GM10266 (cell line): ENCODE data around the gene ACOT12.

Experiments
- DNase-seq: peaks from one replicate; pipeline ENCODE4 v3.0.0; 2012; ENCODE audit errors: extremely low spot score
- TF ChIP-seq, protein P1 (sequence below): IDR thresholded peaks from 2 replicates; pipeline ENCODE4 v1.5.1; 2012; ENCODE audit warnings: mild to moderate bottlenecking, low read depth; ENCODE audit not compliant: control insufficient read depth, insufficient read depth; ENCODE audit errors: missing control alignments

The ACOT12 gene

DNA sequence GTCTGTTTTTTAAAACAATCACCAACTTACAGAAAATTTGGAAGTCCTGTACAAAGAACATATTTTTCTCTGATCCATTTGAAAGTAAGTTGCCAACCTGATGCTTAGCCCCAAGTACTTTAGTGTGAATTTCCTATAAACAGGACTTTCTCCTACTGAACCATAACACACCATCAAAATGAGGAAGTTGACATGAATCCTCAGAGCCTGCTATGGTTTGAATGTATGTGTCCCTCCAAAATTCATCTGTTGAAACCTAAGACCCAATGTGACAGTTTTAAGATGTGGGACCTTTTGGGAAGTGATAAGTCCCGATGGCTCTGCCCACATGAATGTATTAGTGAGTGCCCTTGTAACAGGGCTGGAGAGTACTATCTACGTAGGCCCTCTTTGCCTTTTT lies 6.4 kb upstream of the ACOT12 start:
- no peak for DNase-seq
- TF ChIP-seq, protein P1, sequence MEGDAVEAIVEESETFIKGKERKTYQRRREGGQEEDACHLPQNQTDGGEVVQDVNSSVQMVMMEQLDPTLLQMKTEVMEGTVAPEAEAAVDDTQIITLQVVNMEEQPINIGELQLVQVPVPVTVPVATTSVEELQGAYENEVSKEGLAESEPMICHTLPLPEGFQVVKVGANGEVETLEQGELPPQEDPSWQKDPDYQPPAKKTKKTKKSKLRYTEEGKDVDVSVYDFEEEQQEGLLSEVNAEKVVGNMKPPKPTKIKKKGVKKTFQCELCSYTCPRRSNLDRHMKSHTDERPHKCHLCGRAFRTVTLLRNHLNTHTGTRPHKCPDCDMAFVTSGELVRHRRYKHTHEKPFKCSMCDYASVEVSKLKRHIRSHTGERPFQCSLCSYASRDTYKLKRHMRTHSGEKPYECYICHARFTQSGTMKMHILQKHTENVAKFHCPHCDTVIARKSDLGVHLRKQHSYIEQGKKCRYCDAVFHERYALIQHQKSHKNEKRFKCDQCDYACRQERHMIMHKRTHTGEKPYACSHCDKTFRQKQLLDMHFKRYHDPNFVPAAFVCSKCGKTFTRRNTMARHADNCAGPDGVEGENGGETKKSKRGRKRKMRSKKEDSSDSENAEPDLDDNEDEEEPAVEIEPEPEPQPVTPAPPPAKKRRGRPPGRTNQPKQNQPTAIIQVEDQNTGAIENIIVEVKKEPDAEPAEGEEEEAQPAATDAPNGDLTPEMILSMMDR, result no peak

DNA sequence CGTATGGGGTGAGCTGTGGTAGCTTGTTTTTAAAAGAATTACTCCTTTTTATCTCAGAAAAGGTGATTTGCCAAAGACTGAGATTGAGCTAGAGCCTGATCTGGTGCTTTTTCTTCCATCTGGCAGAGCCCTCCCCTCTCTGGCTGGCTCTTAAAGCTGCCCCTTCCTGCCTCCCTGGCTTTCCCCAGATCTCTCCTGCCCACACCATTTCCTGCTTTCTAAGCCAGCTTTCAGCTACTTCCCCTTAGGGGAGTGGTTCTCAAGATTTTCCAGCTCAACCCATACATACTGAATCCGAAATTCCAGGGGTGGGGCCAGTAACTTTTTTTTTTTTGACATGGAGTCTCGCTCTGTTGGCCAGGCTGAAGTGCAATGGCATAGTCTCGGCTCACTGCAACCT lies 4.8 kb upstream of the ACOT12 start:
- TF ChIP-seq, protein P1, result no peak
- DNase-seq, result no peak

DNA sequence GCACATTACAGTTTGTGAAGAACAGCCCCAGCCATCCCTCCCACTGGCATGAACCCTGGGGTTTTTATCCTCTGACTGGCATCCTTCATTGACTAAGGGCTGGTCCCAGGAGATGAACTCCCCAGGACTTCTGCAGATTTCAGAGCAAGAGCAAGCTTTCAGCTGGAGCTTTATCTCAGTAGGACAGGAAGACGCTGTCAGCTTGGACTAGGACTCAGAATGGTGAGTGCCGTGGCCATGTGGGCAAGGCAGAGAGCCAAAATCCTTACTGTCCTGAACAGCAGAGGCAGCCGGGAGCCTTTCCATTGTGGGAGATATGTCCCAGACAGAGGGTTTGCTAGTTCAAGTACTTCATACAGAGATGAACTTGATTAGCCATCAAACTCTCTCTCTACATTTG lies 3.2 kb upstream of the ACOT12 start:
- DNase-seq, result no peak
- TF ChIP-seq, protein P1, result no peak

DNA sequence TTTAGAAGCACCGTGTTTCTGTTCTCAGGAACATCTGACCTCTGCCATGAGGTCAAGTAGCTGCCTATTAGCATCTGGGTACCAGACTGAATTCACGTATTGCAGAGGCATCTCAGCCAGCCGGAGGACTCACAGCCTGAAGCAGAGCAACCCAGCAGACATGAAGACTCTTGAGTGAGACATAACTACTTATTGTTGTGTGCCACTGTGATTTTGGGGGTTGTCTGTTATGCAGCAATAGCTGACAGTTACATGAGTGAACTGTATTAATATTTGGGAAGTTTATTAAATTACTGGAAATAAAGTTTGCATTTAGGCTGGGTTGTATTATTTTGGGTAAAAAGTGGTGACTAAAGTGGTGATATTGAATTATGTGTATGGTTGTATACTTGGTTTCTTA lies 1.3 kb upstream of the ACOT12 start:
- TF ChIP-seq, protein P1, result no peak
- no peak for DNase-seq

DNA sequence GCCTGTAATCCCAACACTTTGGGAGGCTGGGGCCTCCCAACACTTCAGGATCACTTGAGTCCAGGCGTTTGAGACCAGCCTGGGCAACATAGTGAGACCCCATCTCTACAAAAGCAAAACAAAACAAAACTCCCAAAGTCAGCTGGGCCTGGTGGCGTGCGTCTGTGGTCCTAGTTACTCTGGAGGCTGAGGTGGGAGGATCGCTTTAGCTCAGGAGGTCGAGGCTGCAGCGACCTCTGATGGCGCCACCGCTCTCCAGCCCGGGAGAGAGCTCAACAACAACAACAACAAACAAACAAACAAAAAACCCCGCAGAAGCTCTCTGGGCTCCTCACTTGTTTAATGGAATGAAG lies 528 bp downstream of the ACOT12 start:
- TF ChIP-seq, protein P1, result peak; percentile 13
- DNase-seq, result no peak

DNA sequence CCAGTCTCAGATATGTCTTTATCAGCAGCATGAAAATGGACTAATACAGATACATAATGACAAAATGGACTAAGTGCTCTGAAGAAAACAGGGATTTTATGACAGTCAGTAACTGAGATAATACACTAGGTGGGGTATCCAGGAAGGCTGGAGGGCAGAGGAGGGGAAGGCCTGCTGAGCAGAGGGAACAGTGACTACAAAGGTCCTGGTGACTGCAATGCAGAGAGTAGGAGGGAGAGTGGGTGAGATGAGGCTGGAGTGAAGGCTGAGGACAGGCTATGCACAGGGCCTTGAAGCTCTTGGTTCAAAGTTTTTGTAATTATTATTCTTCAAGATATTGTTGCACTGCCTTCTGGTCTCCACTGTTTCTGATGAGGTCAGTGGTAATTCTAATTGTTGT lies 4.9 kb downstream of the ACOT12 start:
- TF ChIP-seq, protein P1, result no peak
- no peak for DNase-seq

DNA sequence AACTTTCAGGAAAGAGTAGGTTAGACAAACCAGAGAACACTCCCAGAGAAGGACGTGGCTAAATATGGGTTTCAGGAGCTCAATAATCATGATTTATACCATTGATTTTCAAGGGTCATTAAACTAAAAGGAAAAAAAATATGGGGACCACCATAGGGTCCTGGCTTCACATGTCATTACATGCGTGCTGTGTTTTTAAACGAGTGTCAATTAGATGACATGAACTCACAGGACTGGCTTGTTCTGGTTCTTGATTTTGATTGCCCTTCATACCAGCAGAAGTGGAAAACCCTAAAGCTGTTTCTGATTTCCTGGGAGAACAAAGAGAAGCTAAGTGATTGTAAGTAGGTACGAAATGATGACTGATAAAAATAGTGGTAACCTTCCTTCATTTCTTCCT lies 5.8 kb downstream of the ACOT12 start:
- TF ChIP-seq, protein P1, result no peak
- DNase-seq, result no peak
